Activated T-cell treated with anti-CD3 and anti-CD28 coated beads, Interleukin-2, amount 50 U/mL, for 4 hours (primary cell): ENCODE results near the gene RHEBL1. TPM values are rescaled to one million over a fixed set of nuclear protein-coding genes. Genes with fewer than 3 reads are reported as not detected.

Experiments
- ATAC-seq, 2 donors: fragments of 200-7000 bp; cut with Tn5 transposase; one replicate each; pipeline ENCODE4 v1.10.0; 2021
- DNase-seq: peaks from one replicate; pipeline ENCODE4 v3.0.0-alpha.2; 2020
- H3K27me3 Mint-ChIP-seq: one replicate; pipeline ENCODE4 v1.8.0; 2021; ENCODE audit warnings: low read depth, mixed read lengths
- H3K36me3 Mint-ChIP-seq: one replicate; pipeline ENCODE4 v1.8.0; 2022; ENCODE audit warnings: mixed read lengths; ENCODE audit not compliant: insufficient read depth
- H3K4me1 Mint-ChIP-seq: one replicate; pipeline ENCODE4 v1.8.0; 2021; ENCODE audit warnings: low read depth, mixed read lengths
- H3K4me3 Mint-ChIP-seq: one replicate; pipeline ENCODE4 v1.8.0; 2021; ENCODE audit warnings: mild to moderate bottlenecking, moderate library complexity, mixed read lengths
- H3K9me3 Mint-ChIP-seq: one replicate; pipeline ENCODE4 v1.8.0; 2021; ENCODE audit warnings: mixed read lengths
- total RNA-seq, 3 donors: library from RNA; stranded (reverse); gene quantifications; one replicate each; pipeline ENCODE4 v1.2.1, GENCODE V29; 2021

The RHEBL1 gene
- total RNA-seq, 3 donors from 2014 or later, result 4.5 to 5.2 (median 4.5) TPM

DNA sequence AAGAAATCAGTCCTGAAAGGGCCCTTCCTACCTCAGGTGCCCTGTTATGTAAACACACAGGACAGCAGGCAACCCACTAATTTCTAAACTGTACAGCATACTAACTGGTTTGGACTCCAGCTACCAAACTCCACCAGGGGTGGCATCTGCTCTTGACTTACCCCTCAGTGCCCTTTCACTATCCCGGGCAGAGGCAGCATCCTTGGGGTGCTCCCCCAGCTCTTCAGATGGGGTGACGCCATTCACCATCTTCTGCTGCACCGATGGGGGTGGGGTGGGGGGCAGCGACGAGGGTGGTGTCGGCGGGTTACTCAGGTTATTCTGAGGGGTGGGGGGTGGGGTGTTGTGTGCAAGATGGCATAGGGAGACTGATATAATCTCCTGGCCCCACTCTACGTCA lies 39.7 kb downstream of the RHEBL1 start:
- Mint-ChIP-seq H3K4me3 (no peak overlapping the region), H3K4me1 (no peaks in the 10 kb centered on the region), H3K9me3 (no peaks in the 10 kb centered on the region), H3K27me3 (no peaks in the 10 kb centered on the region), H3K36me3 (peaks cover 14% of the 10 kb centered on the region)
- ATAC-seq, result no peak
- DNase-seq, result no peak

- Mint-ChIP-seq H3K4me1 (no peaks in the 10 kb centered on the region), H3K9me3 (no peaks in the 10 kb centered on the region), H3K36me3 (peaks cover 14% of the 10 kb centered on the region), H3K4me3 (no peak overlapping the region), H3K27me3 (no peaks in the 10 kb centered on the region)
- ATAC-seq (no peak), DNase-seq (no peak)
Measured at GRCh38 chr12:49028666-49029275, 41.0 kb downstream of the RHEBL1 start.

- H3K9me3 Mint-ChIP-seq, result no peaks in the 10 kb centered on the region
- ATAC-seq (no peak), DNase-seq (no peak)
- H3K36me3 Mint-ChIP-seq, result peaks cover 14% of the 10 kb centered on the region
- no peak overlapping the region for H3K4me3 Mint-ChIP-seq
- no peaks in the 10 kb centered on the region for H3K27me3 Mint-ChIP-seq
- H3K4me1 Mint-ChIP-seq, result no peaks in the 10 kb centered on the region
Measured at GRCh38 chr12:49027846-49028555, 41.8 kb downstream of the RHEBL1 start.

DNA sequence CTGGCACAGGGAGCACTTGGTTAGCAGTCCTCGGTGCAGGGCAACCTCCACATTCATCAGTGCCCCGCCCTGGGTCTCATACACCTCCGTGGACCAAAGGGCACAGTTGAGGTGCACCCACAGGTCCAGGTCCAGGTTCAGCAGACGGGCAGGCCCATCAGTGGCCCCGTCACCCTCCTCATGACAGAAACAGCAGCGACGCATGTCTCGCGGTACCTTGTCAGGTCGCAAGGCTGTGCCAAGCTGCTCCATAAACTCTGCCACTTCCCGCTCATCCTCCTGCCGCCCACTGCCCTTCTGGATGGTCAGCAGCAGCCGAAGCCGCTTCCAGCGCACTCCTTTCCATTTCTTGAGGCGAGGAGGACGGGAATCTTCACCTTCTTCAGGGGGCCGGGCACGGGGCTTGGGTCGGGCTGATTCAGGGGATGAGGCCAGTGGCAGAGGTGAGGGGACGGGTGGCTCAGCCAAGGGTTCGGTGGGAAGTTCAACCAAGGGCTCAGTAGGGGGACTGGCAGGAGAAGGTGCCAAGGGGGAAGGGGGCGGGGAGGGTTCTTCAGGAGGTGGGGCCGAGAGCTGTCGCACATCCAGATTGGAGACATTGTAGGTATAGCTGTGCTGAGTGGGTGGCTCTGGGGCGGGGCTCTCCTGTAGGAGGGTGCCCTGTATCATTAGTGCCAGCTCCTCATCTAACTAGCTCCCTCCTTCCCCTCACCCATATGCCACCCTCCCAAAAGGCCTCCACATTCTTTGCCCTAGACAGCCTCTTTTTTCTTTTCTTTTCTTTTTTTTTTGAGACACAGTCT lies 42.9 kb downstream of the RHEBL1 start:
- no peaks in the 10 kb centered on the region for H3K9me3 Mint-ChIP-seq
- no peaks in the 10 kb centered on the region for H3K27me3 Mint-ChIP-seq
- peaks cover 19% of the 10 kb centered on the region for H3K36me3 Mint-ChIP-seq
- H3K4me1 Mint-ChIP-seq, result no peaks in the 10 kb centered on the region
- ATAC-seq (no peak), DNase-seq (no peak)
- no peak overlapping the region for H3K4me3 Mint-ChIP-seq

GRCh38 chr12:49026101-49026500 lies 43.7 kb downstream of the RHEBL1 start:
- ATAC-seq (no peak), DNase-seq (no peak)
- Mint-ChIP-seq H3K9me3 (no peaks in the 10 kb centered on the region), H3K27me3 (no peaks in the 10 kb centered on the region), H3K4me3 (no peak overlapping the region), H3K4me1 (no peaks in the 10 kb centered on the region), H3K36me3 (peaks cover 20% of the 10 kb centered on the region)

DNA sequence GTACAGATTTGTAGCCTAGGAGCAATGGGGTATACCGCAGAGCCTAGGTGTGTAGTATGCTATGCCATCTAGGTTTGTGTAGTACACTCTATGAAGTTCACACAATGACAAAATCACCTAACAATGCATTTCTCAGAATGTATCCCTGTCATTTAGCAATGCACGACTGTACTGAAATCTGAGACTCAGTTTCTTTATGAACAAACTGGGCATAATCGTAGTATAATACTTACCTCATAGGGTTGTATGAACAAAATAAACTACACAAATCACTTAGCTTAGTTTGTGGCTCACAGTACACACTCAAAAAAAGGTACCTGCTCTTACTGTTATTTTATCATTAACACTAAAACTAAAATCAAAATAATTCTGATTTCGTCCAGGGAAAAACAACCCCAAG lies 44.3 kb downstream of the RHEBL1 start:
- ATAC-seq (no peak), DNase-seq (no peak)
- Mint-ChIP-seq H3K4me1 (no peaks in the 10 kb centered on the region), H3K36me3 (peaks cover 20% of the 10 kb centered on the region), H3K27me3 (no peaks in the 10 kb centered on the region), H3K4me3 (no peak overlapping the region), H3K9me3 (no peaks in the 10 kb centered on the region)

GRCh38 chr12:49024543-49024942 lies 45.2 kb downstream of the RHEBL1 start:
- Mint-ChIP-seq H3K9me3 (no peaks in the 10 kb centered on the region), H3K27me3 (no peaks in the 10 kb centered on the region), H3K4me1 (peaks cover 5% of the 10 kb centered on the region), H3K4me3 (no peak overlapping the region), H3K36me3 (peaks cover 20% of the 10 kb centered on the region)
- DNase-seq (no peak), ATAC-seq (no peak)

DNA sequence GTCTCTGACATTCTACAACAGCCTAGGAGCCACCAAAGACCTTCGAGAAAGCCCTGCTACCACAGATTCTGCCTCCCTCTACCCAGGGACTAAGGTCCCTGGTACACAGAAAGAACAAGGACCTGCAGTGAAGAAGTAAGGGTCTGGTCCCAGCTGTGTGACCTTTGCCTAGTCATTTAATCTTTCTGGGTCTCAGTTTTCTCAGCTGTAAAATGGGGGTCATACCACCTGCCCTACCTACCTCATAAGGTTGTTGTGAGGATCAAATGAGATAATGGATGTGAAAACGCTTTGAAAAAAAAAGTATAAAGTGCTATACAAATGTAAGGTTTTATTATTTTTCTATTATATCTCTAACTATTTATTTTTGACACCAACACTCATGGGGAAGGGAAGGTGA lies 46.0 kb downstream of the RHEBL1 start:
- no peak for DNase-seq
- no peak for ATAC-seq
- H3K9me3 Mint-ChIP-seq, result no peaks in the 10 kb centered on the region
- peaks cover 9% of the 10 kb centered on the region for H3K4me1 Mint-ChIP-seq
- no peaks in the 10 kb centered on the region for H3K27me3 Mint-ChIP-seq
- peaks cover 20% of the 10 kb centered on the region for H3K36me3 Mint-ChIP-seq
- H3K4me3 Mint-ChIP-seq, result no peak overlapping the region

- peaks cover 16% of the 10 kb centered on the region for H3K36me3 Mint-ChIP-seq
- DNase-seq, result no peak
- no peaks in the 10 kb centered on the region for H3K9me3 Mint-ChIP-seq
- ATAC-seq, result no peak
- no peak overlapping the region for H3K4me3 Mint-ChIP-seq
- peaks cover 13% of the 10 kb centered on the region for H3K4me1 Mint-ChIP-seq
- H3K27me3 Mint-ChIP-seq, result no peaks in the 10 kb centered on the region
Measured at GRCh38 chr12:49022558-49023178, 47.1 kb downstream of the RHEBL1 start.

DNA sequence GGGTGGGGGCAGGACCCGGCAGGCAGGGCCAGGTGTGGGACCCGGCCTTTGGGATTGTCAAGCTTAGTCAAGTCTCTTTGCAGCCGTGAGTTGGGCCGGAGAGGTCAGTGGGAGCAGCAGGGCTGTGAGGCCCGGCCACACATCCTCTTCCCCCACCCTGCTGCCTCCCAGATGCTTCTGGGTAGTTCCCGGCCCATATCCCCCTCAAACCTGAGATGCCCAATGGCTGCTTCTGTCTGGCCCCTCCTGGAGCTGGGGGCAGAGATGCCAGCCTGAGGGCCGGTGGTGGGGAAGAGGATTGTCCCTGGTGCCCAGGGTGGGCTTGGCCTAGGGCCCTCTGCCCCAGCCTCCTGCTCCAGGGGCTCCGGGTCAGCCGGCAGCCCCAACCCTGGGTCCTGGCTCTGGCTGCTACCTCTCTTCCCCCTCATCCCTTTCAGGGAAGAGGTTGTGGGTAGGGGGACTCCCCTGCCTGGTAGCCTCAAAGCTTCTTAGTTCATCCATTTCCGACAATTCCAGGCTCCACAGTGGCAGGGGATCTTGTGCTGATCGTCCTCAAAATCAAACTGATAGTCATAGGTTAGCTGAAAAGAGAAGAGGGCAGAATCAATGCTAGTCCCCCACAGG lies 48.4 kb downstream of the RHEBL1 start:
- Mint-ChIP-seq H3K4me1 (peaks cover 24% of the 10 kb centered on the region), H3K9me3 (no peaks in the 10 kb centered on the region), H3K27me3 (no peaks in the 10 kb centered on the region), H3K36me3 (peaks cover 19% of the 10 kb centered on the region), H3K4me3 (no peak overlapping the region)
- ATAC-seq (no peak), DNase-seq (no peak)

GRCh38 chr12:49020441-49020840 lies 49.3 kb downstream of the RHEBL1 start:
- H3K36me3 Mint-ChIP-seq, result peaks cover 19% of the 10 kb centered on the region
- ATAC-seq (no peak), DNase-seq (no peak)
- H3K4me3 Mint-ChIP-seq, result no peak overlapping the region
- no peaks in the 10 kb centered on the region for H3K9me3 Mint-ChIP-seq
- no peaks in the 10 kb centered on the region for H3K27me3 Mint-ChIP-seq
- H3K4me1 Mint-ChIP-seq, result peaks cover 29% of the 10 kb centered on the region

- peaks cover 18% of the 10 kb centered on the region for H3K36me3 Mint-ChIP-seq
- no peaks in the 10 kb centered on the region for H3K27me3 Mint-ChIP-seq
- H3K4me1 Mint-ChIP-seq, result peaks cover 34% of the 10 kb centered on the region
- ATAC-seq (no peak), DNase-seq (no peak)
- H3K9me3 Mint-ChIP-seq, result no peaks in the 10 kb centered on the region
- H3K4me3 Mint-ChIP-seq, result peak overlapping the region; percentile 92
Measured at GRCh38 chr12:49019443-49020324, 50.1 kb downstream of the RHEBL1 start.

- H3K9me3 Mint-ChIP-seq, result no peaks in the 10 kb centered on the region
- H3K27me3 Mint-ChIP-seq, result no peaks in the 10 kb centered on the region
- H3K4me1 Mint-ChIP-seq, result peaks cover 36% of the 10 kb centered on the region
- H3K36me3 Mint-ChIP-seq, result peaks cover 20% of the 10 kb centered on the region
- peak overlapping the region; percentile 92 for H3K4me3 Mint-ChIP-seq
- ATAC-seq (peak in 1 of 2 donors; percentile 4), DNase-seq (no peak)
Measured at GRCh38 chr12:49019120-49019430, 50.7 kb downstream of the RHEBL1 start.
